Transverse colon (tissue), 4 donors: ENCODE results near the gene ZNF629. TPM values are rescaled to one million over a fixed set of nuclear protein-coding genes. Genes with fewer than 3 reads are reported as not detected.

ENCODE experiments used
- DNase-seq: peaks from one replicate; pipeline ENCODE4 v3.0.0-alpha.2; 2019
- H3K27ac ChIP-seq, 4 donors: fragments of 200-600 bp; sonication (generic); 2 replicates each; pipeline ENCODE4 v1.5.1; 2016 to 2018; ENCODE audit warnings: inconsistent platforms in 4 of 4
- H3K27me3 ChIP-seq: fragments of 200-600 bp; sonication (generic); 2 replicates; pipeline ENCODE4 v1.5.1; 2017; ENCODE audit warnings: inconsistent platforms
- H3K36me3 ChIP-seq, 4 donors: fragments of 200-600 bp; sonication (generic); 2 replicates each; pipeline ENCODE4 v1.5.1; 2017 to 2019; ENCODE audit warnings: inconsistent platforms in 4 of 4
- H3K4me1 ChIP-seq, 4 donors: fragments of 200-600 bp; sonication (generic); 2 replicates each; pipeline ENCODE4 v1.5.1; 2017 to 2020; ENCODE audit warnings: inconsistent platforms in 4 of 4
- H3K4me3 ChIP-seq, 4 donors: fragments of 200-600 bp; sonication (generic); 1 replicate in 1 of 4; 2 replicates in 3 of 4; pipeline versions ENCODE4 v1.5.1 to v1.6.1; 2017 to 2019; ENCODE audit warnings: inconsistent platforms in 4 of 4
- H3K9me3 ChIP-seq, 2 donors: fragments of 200-600 bp; sonication (generic); 2 replicates each; pipeline ENCODE4 v1.5.1; 2017 to 2019; ENCODE audit warnings: inconsistent platforms in 2 of 2
- EP300 ChIP-seq: sonication (generic); formaldehyde crosslinking; IDR thresholded peaks from one replicate; pipeline ENCODE4 v1.6.1; 2017; ENCODE audit warnings: antibody characterized with exemption, low read depth
- POLR2A ChIP-seq: fragments of 450-650 bp; IDR thresholded peaks from one replicate; pipeline ENCODE4 v1.6.1; 2016; ENCODE audit warnings: antibody characterized with exemption, mild to moderate bottlenecking, moderate library complexity
- POLR2AphosphoS5 ChIP-seq, 3 donors: sonication (generic); formaldehyde crosslinking; IDR thresholded peaks; one replicate each; pipeline ENCODE4 v1.6.1; 2016; ENCODE audit warnings: antibody characterized with exemption in 3 of 3
- WGBS, 2 donors: methylation state at CpG; one replicate each; pipeline ENCODE4 v1.1.5; 2018; ENCODE audit warnings: low coverage in 1 of 2; 5-methylcytosine and 5-hydroxymethylcytosine counted together
- in situ Hi-C, 4 donors: fragments of 200-750 bp; cut with MboI; loops; one replicate each; pipeline versions ENCODE4 v1.15.0 to v1.15.1; 2017; ENCODE audit warnings: low sequenced_read_pairs in 3 of 4, low pct_ligation_motif_present in 1 of 4, low pct_unique_long_range_greater_than_20kb in 1 of 4
- intact Hi-C: fragments of 100-400 bp; cut with DNase I; formaldehyde crosslinking; loops from one replicate; pipeline ENCODE4 v1.15.1; 2023; ENCODE audit warnings: low total_unique reads
- total RNA-seq, 4 donors: library from RNA; depleted of rRNA; stranded (reverse); fragments of >200 nt; gene quantifications; one replicate each; pipeline ENCODE4 v1.1.0, GENCODE V29; 2016
- TF ChIP-seq, protein P1 (sequence below), 5 experiments: fragments of 200-600 bp in 3 of 5; fragments of 450-650 bp in 2 of 5; sonication (generic) in 3 of 5; IDR thresholded peaks; 1 replicate in 2 of 5; 2 replicates in 3 of 5; pipeline ENCODE4 v1.5.1; 2016 to 2017; ENCODE audit warnings: antibody characterized with exemption in 5 of 5, inconsistent platforms in 3 of 5, mild to moderate bottlenecking in 2 of 5, moderate library complexity in 1 of 5

Gene ZNF629
- total RNA-seq, 4 donors from 2014 or later, result 13.5 to 29.9 (median 16.4) TPM

GRCh38 chr16:30743716-30744115 is 43.3 kb downstream of the ZNF629 start:
- Histone ChIP-seq H3K4me3 (no peak overlapping the region), H3K27me3 (no peaks in the 10 kb centered on the region), H3K9me3 (no peaks in the 10 kb centered on the region), H3K36me3 (peaks cover 0 to 9% (median 3%) of the 10 kb centered on the region in 4 donors), H3K4me1 (peaks cover 8 to 71% (median 47%) of the 10 kb centered on the region in 4 donors), H3K27ac (peak overlapping the region; percentile 67 to 92 (median 80))
- in situ Hi-C loops, result no loop called here
- intact Hi-C loops, result no loop called here
- no peak for DNase-seq
- TF ChIP-seq, protein P1, sequence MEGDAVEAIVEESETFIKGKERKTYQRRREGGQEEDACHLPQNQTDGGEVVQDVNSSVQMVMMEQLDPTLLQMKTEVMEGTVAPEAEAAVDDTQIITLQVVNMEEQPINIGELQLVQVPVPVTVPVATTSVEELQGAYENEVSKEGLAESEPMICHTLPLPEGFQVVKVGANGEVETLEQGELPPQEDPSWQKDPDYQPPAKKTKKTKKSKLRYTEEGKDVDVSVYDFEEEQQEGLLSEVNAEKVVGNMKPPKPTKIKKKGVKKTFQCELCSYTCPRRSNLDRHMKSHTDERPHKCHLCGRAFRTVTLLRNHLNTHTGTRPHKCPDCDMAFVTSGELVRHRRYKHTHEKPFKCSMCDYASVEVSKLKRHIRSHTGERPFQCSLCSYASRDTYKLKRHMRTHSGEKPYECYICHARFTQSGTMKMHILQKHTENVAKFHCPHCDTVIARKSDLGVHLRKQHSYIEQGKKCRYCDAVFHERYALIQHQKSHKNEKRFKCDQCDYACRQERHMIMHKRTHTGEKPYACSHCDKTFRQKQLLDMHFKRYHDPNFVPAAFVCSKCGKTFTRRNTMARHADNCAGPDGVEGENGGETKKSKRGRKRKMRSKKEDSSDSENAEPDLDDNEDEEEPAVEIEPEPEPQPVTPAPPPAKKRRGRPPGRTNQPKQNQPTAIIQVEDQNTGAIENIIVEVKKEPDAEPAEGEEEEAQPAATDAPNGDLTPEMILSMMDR (IDR thresholded peaks at IDR 0.05), result no peak
- TF ChIP-seq POLR2A (no peak), EP300 (no peak), POLR2AphosphoS5 (IDR thresholded peaks at IDR 0.05) (no peak)
- WGBS, 2 donors, result 95 to 100% methylated on average over 2 to 11 of the region's 11 CpGs

DNA sequence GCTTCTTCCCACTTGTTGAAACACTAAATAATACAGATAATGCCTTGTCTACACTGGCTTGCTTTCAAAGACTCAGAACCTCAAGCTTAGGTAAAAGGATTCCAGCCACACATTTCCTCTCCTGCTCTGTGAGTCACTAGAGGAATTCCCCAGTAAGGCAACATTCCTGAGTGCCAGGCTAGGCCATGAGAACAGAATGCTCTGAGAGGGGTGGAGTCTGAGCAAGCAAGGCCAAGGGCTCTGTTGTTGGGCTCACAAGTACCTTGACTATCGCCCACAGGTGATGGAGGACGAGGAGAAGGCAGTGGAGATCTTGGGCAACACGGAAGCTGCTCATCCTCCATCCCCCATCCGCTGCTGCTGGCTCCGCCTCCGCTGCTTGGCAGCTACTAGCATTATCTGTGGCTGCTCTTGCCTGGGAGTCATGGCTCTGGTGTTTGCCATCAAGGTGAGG is 45.5 kb downstream of the ZNF629 start:
- no peaks in the 10 kb centered on the region for H3K27me3 ChIP-seq
- in situ Hi-C loops (no loop called here), intact Hi-C loops (no loop called here)
- TF ChIP-seq POLR2AphosphoS5 (IDR thresholded peaks at IDR 0.05), result peak in 2 of 3 donors; percentile 53 to 75
- TF ChIP-seq POLR2A, result peak; percentile 26
- TF ChIP-seq, protein P1 (IDR thresholded peaks at IDR 0.05), result no peak
- no peaks in the 10 kb centered on the region for H3K9me3 ChIP-seq
- no peak overlapping the region for H3K4me3 ChIP-seq
- peak overlapping the region; percentile 72 to 84 (median 81) for H3K27ac ChIP-seq
- WGBS, 2 donors, result 58% methylated on average over 6 of the region's 6 CpGs; no CpG with 5 or more reads in 1 of the 2 donors
- peak; percentile 72 for DNase-seq
- peaks cover 8 to 57% (median 40%) of the 10 kb centered on the region in 4 donors for H3K4me1 ChIP-seq
- peaks cover 0 to 31% (median 15%) of the 10 kb centered on the region in 4 donors for H3K36me3 ChIP-seq

DNA sequence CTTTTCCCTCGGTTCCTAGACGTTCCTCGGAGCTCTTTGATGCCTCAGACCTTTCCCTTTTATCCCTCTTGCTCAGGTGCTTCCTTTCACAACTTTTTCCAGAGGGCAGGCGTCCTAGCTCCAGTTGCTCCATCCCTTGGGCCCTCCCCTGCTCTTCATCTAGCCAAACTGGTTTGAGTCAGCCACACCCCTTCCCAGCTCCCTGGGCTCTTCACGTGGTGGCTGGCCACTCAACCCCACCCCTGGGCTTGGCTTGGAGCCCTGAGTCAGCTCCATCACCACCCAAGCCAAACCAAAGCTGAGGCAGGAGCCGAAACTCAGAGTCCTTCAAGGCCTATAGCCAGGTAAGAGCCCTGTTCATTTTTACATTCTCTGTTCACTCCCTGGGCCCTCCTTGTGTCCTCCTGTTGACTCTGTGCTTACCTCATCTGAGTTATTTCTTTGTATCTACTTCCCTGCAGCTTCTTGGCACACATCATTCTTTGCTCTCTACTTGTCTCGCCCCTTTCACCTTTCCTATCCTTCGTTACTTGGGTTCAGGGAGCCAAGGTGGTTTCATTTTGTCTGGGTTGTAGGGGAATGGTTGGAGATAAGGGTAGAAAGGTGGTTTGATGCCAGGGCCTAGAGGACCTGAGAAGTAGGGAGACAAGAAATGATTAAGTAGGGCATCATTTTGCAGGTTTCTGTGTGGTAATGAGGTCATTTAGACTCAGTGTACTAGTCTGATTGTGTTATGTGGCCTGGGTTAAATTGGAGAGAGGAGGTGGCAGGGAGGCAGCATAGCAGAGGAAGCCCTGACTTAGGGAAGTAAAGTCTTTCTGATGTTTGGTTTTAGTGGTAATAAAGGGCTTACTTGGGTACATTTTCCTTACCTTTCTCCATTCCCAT is 46.4 kb downstream of the ZNF629 start:
- peak overlapping the region; percentile 72 to 84 (median 81) for H3K27ac ChIP-seq
- intact Hi-C loops, result no loop called here
- H3K27me3 ChIP-seq, result no peaks in the 10 kb centered on the region
- no peaks in the 10 kb centered on the region for H3K9me3 ChIP-seq
- H3K4me3 ChIP-seq, result peak overlapping the region in 1 of 4 donors; percentile 8
- in situ Hi-C loops, result no loop called here
- DNase-seq, result peak; percentile 92
- H3K36me3 ChIP-seq, result peaks cover 0 to 39% (median 19%) of the 10 kb centered on the region in 4 donors
- TF ChIP-seq EP300, result no peak
- TF ChIP-seq POLR2AphosphoS5 (IDR thresholded peaks at IDR 0.05), result peak; percentile 15 to 80 (median 73)
- peak; percentile 55 for TF ChIP-seq POLR2A
- TF ChIP-seq, protein P1 (IDR thresholded peaks at IDR 0.05), result no peak
- H3K4me1 ChIP-seq, result peaks cover 8 to 51% (median 37%) of the 10 kb centered on the region in 4 donors
- WGBS, 2 donors, result 33 to 54% methylated on average over 7 to 8 of the region's 8 CpGs
